GM06990 (cell line): ENCODE data around the gene PIGT.

ENCODE experiments used
- DNase-seq: peaks from one replicate; pipeline ENCODE4 v3.0.0-alpha.2; 2011; ENCODE audit not compliant: insufficient read length; ENCODE audit errors: extremely low read depth
- H3K27me3 ChIP-seq: replicated peaks from 2 replicates; pipeline ENCODE4 v1.6.0; 2011; ENCODE audit warnings: low read length; ENCODE audit not compliant: control insufficient read depth, insufficient read depth
- H3K36me3 ChIP-seq: 2 replicates; pipeline ENCODE4 v1.5.1; 2011; ENCODE audit warnings: low read length; ENCODE audit not compliant: control insufficient read depth, insufficient read depth
- H3K4me3 ChIP-seq: replicated peaks from 2 replicates; pipeline ENCODE4 v1.5.1; 2011; ENCODE audit warnings: low read depth, mild to moderate bottlenecking, control low read depth, low read length
- CTCF ChIP-seq: IDR thresholded peaks from 2 replicates; pipeline ENCODE4 v1.5.1; 2011; ENCODE audit warnings: low read length, control low read depth, mild to moderate bottlenecking, inconsistent platforms; ENCODE audit not compliant: insufficient read depth, poor library complexity, severe bottlenecking

Gene PIGT

GRCh38 chr20:45392733-45393132 lies 23.2 kb upstream of the PIGT start:
- H3K4me3 ChIP-seq, result no peak overlapping the region
- H3K27me3 ChIP-seq, result no peaks in the 10 kb centered on the region
- H3K36me3 ChIP-seq, result no peaks in the 10 kb centered on the region
- DNase-seq, result no peak
- no peak for TF ChIP-seq CTCF

- H3K36me3 ChIP-seq, result no peaks in the 10 kb centered on the region
- no peak for TF ChIP-seq CTCF
- H3K27me3 ChIP-seq, result no peaks in the 10 kb centered on the region
- H3K4me3 ChIP-seq, result no peak overlapping the region
- DNase-seq, result no peak
Measured at GRCh38 chr20:45394221-45395113, 21.5 kb upstream of the PIGT start.

- DNase-seq, result no peak
- TF ChIP-seq CTCF, result no peak
- H3K36me3 ChIP-seq, result no peaks in the 10 kb centered on the region
- H3K27me3 ChIP-seq, result no peaks in the 10 kb centered on the region
- no peak overlapping the region for H3K4me3 ChIP-seq
Measured at GRCh38 chr20:45395114-45395415, 20.9 kb upstream of the PIGT start.

- Histone ChIP-seq H3K4me3 (no peak overlapping the region), H3K27me3 (no peaks in the 10 kb centered on the region), H3K36me3 (no peaks in the 10 kb centered on the region)
- no peak for TF ChIP-seq CTCF
- DNase-seq, result no peak
Measured at GRCh38 chr20:45399018-45399417, 16.9 kb upstream of the PIGT start.

- Histone ChIP-seq H3K4me3 (no peak overlapping the region), H3K36me3 (no peaks in the 10 kb centered on the region), H3K27me3 (peaks cover under 1% of the 10 kb centered on the region)
- no peak for TF ChIP-seq CTCF
- DNase-seq, result no peak
Measured at GRCh38 chr20:45400346-45401031, 15.5 kb upstream of the PIGT start.
